CD1c-positive myeloid dendritic cell (primary cell): ENCODE results near the gene SIRT5.
A peak's percentile ranks its signal among the peaks of the same experiment; 100 is the strongest.

Experiments used
- DNase-seq: peaks from one replicate; pipeline ENCODE4 v3.0.0-alpha.2; 2016; ENCODE audit errors: extremely low spot score

Gene SIRT5

GRCh38 chr6:13553646-13554045 lies 20.8 kb upstream of the SIRT5 start:
- no peak for DNase-seq

GRCh38 chr6:13554929-13555333 lies 19.5 kb upstream of the SIRT5 start:
- no peak for DNase-seq

- DNase-seq = no peak
These were observed 16.6 kb upstream of the SIRT5 start for GRCh38 chr6:13557841-13558240.

GRCh38 chr6:13558718-13559117 lies 15.7 kb upstream of the SIRT5 start:
- DNase-seq = no peak

- no peak for DNase-seq
These were observed 15.2 kb upstream of the SIRT5 start for GRCh38 chr6:13559251-13559650.

- no peak for DNase-seq
These were observed 14.3 kb upstream of the SIRT5 start for GRCh38 chr6:13559968-13560650.

- DNase-seq = no peak
These were observed 13.8 kb upstream of the SIRT5 start for GRCh38 chr6:13560651-13561044.

GRCh38 chr6:13561624-13562267 lies 12.7 kb upstream of the SIRT5 start:
- peak; percentile 61 for DNase-seq

GRCh38 chr6:13563009-13563408 lies 11.4 kb upstream of the SIRT5 start:
- no peak for DNase-seq

- DNase-seq = no peak
These were observed 8.5 kb upstream of the SIRT5 start for GRCh38 chr6:13565921-13566320.

GRCh38 chr6:13566500-13566899 lies 7.9 kb upstream of the SIRT5 start:
- no peak for DNase-seq

- no peak for DNase-seq
These were observed 5.4 kb upstream of the SIRT5 start for GRCh38 chr6:13568970-13569369.

- DNase-seq = no peak
These were observed 2.2 kb upstream of the SIRT5 start for GRCh38 chr6:13572240-13572639.

- no peak for DNase-seq
These were observed 1.3 kb upstream of the SIRT5 start for GRCh38 chr6:13572951-13573654.

GRCh38 chr6:13573669-13574110 lies 711 bp upstream of the SIRT5 start:
- DNase-seq = peak; percentile 60

- DNase-seq = peak; percentile 95
These were observed 241 bp upstream of the SIRT5 start for GRCh38 chr6:13574149-13574570.

- DNase-seq = no peak
These were observed 975 bp downstream of the SIRT5 start for GRCh38 chr6:13575377-13575775.

- no peak for DNase-seq
These were observed 1.6 kb downstream of the SIRT5 start for GRCh38 chr6:13576017-13576416.

GRCh38 chr6:13577926-13578325 lies 3.5 kb downstream of the SIRT5 start:
- no peak for DNase-seq

- DNase-seq = peak; percentile 5
These were observed 5.5 kb downstream of the SIRT5 start for GRCh38 chr6:13579911-13580310.

- DNase-seq = no peak
These were observed 7.4 kb downstream of the SIRT5 start for GRCh38 chr6:13581700-13582229.
